Measurements from ENCODE around the gene PPP1R16B. TPM values are rescaled to one million over a fixed set of nuclear protein-coding genes. Genes with fewer than 3 reads are reported as not detected.

PPP1R16B gene
- total and polyA plus RNA-seq, 2 of the 8 experiments (the other 6 are each of a cell fraction or from before 2014, with no cell fraction given) = 2.6 to 8.9 TPM

DNA sequence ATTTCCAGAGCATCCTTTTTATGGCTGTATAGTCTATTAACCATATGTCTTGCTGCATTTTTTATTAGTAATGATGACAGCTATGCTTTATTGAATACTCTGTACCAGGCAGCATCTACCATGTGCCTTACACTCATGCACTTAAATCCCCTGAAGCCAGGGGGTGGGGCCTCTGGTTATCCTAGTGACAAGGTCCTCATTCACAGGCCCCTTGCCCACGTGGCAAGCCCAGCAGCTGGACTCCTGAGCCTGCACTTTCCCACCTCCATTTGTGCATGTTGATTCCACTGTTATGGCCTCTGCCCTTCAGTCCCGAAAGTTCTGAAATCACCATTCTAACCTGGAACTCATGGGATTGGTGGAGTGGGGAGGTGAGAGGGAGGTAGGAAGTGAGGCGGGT, 35.0 kb upstream of the PPP1R16B start:
- H3K9ac ChIP-seq (replicated peaks in 1 of 4; ENCODE audit: extremely low read depth in 1 of 4, low read depth in 3 of 4, low read length in 3 of 4) = no peak overlapping the region
- no peak overlapping the region for H3K56ac ChIP-seq (replicated peaks; ENCODE audit: insufficient read length, low read depth, low read length)
- no peaks in the 10 kb centered on the region for H3K27me3 ChIP-seq (replicated peaks in 1 of 4; ENCODE audit: control insufficient read depth in 3 of 4, extremely low read depth in 1 of 4, insufficient read depth in 3 of 4, low read length in 3 of 4)
- ChIA-PET POLR2A (ENCODE audit: partially characterized antibody) (interaction anchor here (1.0 to 1.8 kb wide), 2 partner anchors 9 to 13 kb away, joined by 3 to 8 read pairs; no protein-coding TSS in a partner anchor), CTCF (ENCODE audit: partially characterized antibody) (interaction anchor here (0.7 to 1.6 kb wide), 5 partner anchors 13 to 122 kb away, joined by 3 to 5 read pairs (median 3); partner anchors contain the start of gene ACTR5)
- H2AK5ac ChIP-seq (ENCODE audit: low read depth, low read length) = no peak overlapping the region
- H2BK5ac ChIP-seq (ENCODE audit: low read depth, low read length) = no peak overlapping the region
- H4K91ac ChIP-seq (replicated peaks; ENCODE audit: insufficient read length, low read length) = no peak overlapping the region
- 0 out of 2 replicates have a peak overlapping the region, but pooled peaks have one; percentile 0 for H2BK20ac ChIP-seq (ENCODE audit: low read length)
- no peak overlapping the region for H3K23ac ChIP-seq (ENCODE audit: insufficient read length)
- DNase-seq (ENCODE audit: low read depth in 1 of 2, low spot score in 2 of 2) (no peak), FAIRE-seq (no peak)
- 74% methylated on average over 3 of the region's 3 CpGs; no CpG with 5 or more reads in 1 of the 2 experiments for WGBS, 2 experiments (ENCODE audit: extremely low coverage in 1 of 2, insufficient coverage in 1 of 2, insufficient read length in 1 of 2, insufficient replicate concordance in 2 of 2, low coverage in 1 of 2, low lambda C conversion rate in 2 of 2, missing lambda C conversion rate in 1 of 2)
- no peak overlapping the region for H2AFZ ChIP-seq (ENCODE audit: low read length)
- H3K36me3 ChIP-seq (ENCODE audit: control insufficient read depth in 2 of 4, insufficient read depth in 4 of 4, low read length in 3 of 4) = peaks cover 9 to 59% (median 26%) of the 10 kb centered on the region in 4 experiments; a peak in 6 of 8 replicates
- H3K79me2 ChIP-seq (ENCODE audit: control insufficient read depth in 1 of 2, insufficient read depth in 2 of 2, low read length in 2 of 2) = no peaks in the 10 kb centered on the region
- H3K79me1 ChIP-seq (ENCODE audit: low read depth, low read length) = no peaks in the 10 kb centered on the region; the same call in 1 of the 2 replicates
- no peak overlapping the region for H3K14ac ChIP-seq (ENCODE audit: insufficient read length)
- H3K9me3 ChIP-seq (ENCODE audit: insufficient read depth in 2 of 2, low read depth in 1 of 2, low read length in 1 of 2) = peaks cover 0 to 3% of the 10 kb centered on the region in 2 experiments; a peak in 1 of 4 replicates
- no peaks in the 10 kb centered on the region for H3K23me2 ChIP-seq (ENCODE audit: low read depth, low read length)
- no peak overlapping the region for H4K5ac ChIP-seq (ENCODE audit: insufficient read length, low read depth, low read length)
- no peak overlapping the region for H2BK120ac ChIP-seq (replicated peaks; ENCODE audit: low read depth, low read length)
- 0 out of 7 replicates have a peak, but pooled peaks cover 0 to 2% (median 0%) of the 10 kb centered on the region in 4 experiments for H3K4me1 ChIP-seq (replicated peaks in 1 of 4; ENCODE audit: control insufficient read depth in 3 of 4, insufficient read depth in 4 of 4, low read length in 3 of 4)
- H4K20me1 ChIP-seq (replicated peaks in 1 of 2; ENCODE audit: control insufficient read depth in 1 of 2, insufficient read depth in 2 of 2, low read length in 2 of 2) = no peaks in the 10 kb centered on the region
- no peak overlapping the region for H3K4me2 ChIP-seq (ENCODE audit: insufficient read depth in 1 of 2, low read depth in 2 of 2, low read length in 2 of 2)
- H4K8ac ChIP-seq (ENCODE audit: extremely low read depth, insufficient read depth, low read length) = no peak overlapping the region
- H3K27ac ChIP-seq (ENCODE audit: low read depth, low read length) = no peak overlapping the region
- H2BK12ac ChIP-seq (ENCODE audit: low read depth, low read length) = no peak overlapping the region
- H3K4me3 ChIP-seq (ENCODE audit: extremely low read depth in 1 of 4, insufficient read depth in 2 of 4, low read depth in 3 of 4, low read length in 4 of 4) = no peak overlapping the region
- H3K4ac ChIP-seq (replicated peaks; ENCODE audit: insufficient read length, low read depth, low read length) = no peak overlapping the region
- no peak overlapping the region for H3K18ac ChIP-seq (ENCODE audit: extremely low read depth, low read length)
- no peak overlapping the region for H2BK15ac ChIP-seq (ENCODE audit: low read length)
- TF ChIP-seq CREB1 (IDR thresholded peaks at IDR 0.05) (no peak), SIN3A (conservative IDR thresholded peaks at IDR 0.05 in 1 of 2, IDR thresholded peaks at IDR 0.05 in 1 of 2; ENCODE audit: low read depth in 1 of 2, low read length in 2 of 2) (no peak)
